GM12878 (cell line): ENCODE data around the gene ARL3. TPM values are rescaled to one million over a fixed set of nuclear protein-coding genes. Genes with fewer than 3 reads are reported as not detected.

Source experiments
- CHD4 ChIP-seq: fragments of 200-600 bp; sonication (generic); IDR thresholded peaks from 2 replicates; pipeline ENCODE4 v1.6.1; 2016; ENCODE audit warnings: mild to moderate bottlenecking
- CUX1 ChIP-seq: IDR thresholded peaks from 2 replicates; pipeline ENCODE4 v1.6.1; 2012; ENCODE audit warnings: improper control_type of control experiment, low read depth, low read length; ENCODE audit not compliant: insufficient replicate concordance
- EZH2 ChIP-seq: IDR thresholded peaks from 2 replicates; pipeline ENCODE4 v1.6.1; 2012; ENCODE audit warnings: low read depth, mild to moderate bottlenecking, control low read depth, inconsistent platforms, low read length, borderline replicate concordance; ENCODE audit not compliant: control insufficient read depth
- GATAD2B ChIP-seq: fragments of 450-650 bp; conservative IDR thresholded peaks from 2 replicates; pipeline ENCODE4 v1.6.1; 2017; ENCODE audit warnings: low read depth, mild to moderate bottlenecking, moderate library complexity
- HDAC6 ChIP-seq: fragments of 200-600 bp; sonication (generic); IDR thresholded peaks from one replicate; pipeline ENCODE4 v1.8.0; 2017; ENCODE audit warnings: antibody characterized with exemption; ENCODE audit not compliant: unreplicated experiment
- IRF3 ChIP-seq: fragments of 450-650 bp; IDR thresholded peaks from 2 replicates; pipeline ENCODE4 v1.6.1; 2014; ENCODE audit warnings: mild to moderate bottlenecking
- MAX ChIP-seq: IDR thresholded peaks from 2 replicates; pipeline ENCODE4 v1.6.1; 2012; ENCODE audit warnings: low read depth, low read length, improper control_type of control experiment
- MEF2A ChIP-seq: IDR thresholded peaks from 2 replicates; pipeline ENCODE4 v1.6.1; 2011; ENCODE audit warnings: low read depth, mild to moderate bottlenecking, low read length, moderate library complexity; ENCODE audit not compliant: insufficient read depth
- MTA2 ChIP-seq: fragments of 450-650 bp; IDR thresholded peaks from 2 replicates; pipeline ENCODE4 v1.6.1; 2016; ENCODE audit warnings: low read depth, mild to moderate bottlenecking, moderate library complexity
- MTA3 ChIP-seq: IDR thresholded peaks from 2 replicates; pipeline ENCODE4 v1.6.1; 2012; ENCODE audit warnings: low read length, inconsistent platforms, borderline replicate concordance
- MYB ChIP-seq: fragments of 150-350 bp; IDR thresholded peaks from 2 replicates; pipeline ENCODE4 v1.6.1; 2014; ENCODE audit warnings: mild to moderate bottlenecking, low read depth, low read length, borderline replicate concordance
- MYC ChIP-seq: IDR thresholded peaks from 2 replicates; pipeline ENCODE4 v1.6.1; 2011; ENCODE audit warnings: mild to moderate bottlenecking, low read length, moderate library complexity, inconsistent platforms; ENCODE audit not compliant: insufficient read depth, insufficient replicate concordance, insufficient read length, severe bottlenecking
- NFIC ChIP-seq: IDR thresholded peaks from 2 replicates; pipeline ENCODE4 v1.6.1; 2012; ENCODE audit warnings: low read depth, mild to moderate bottlenecking, inconsistent platforms, low read length, moderate library complexity
- PML ChIP-seq: IDR thresholded peaks from 2 replicates; pipeline ENCODE4 v1.6.1; 2012; ENCODE audit warnings: low read length, inconsistent platforms
- RAD51 ChIP-seq: fragments of 450-650 bp; IDR thresholded peaks from 2 replicates; pipeline ENCODE4 v1.6.1; 2016; ENCODE audit warnings: moderate library complexity, mild to moderate bottlenecking, inconsistent platforms
- SIX5 ChIP-seq: IDR thresholded peaks from 2 replicates; pipeline ENCODE4 v1.6.1; 2011; ENCODE audit warnings: mild to moderate bottlenecking, low read depth, low read length, moderate library complexity; ENCODE audit not compliant: severe bottlenecking
- SP1 ChIP-seq: IDR thresholded peaks from one replicate; pipeline ENCODE4 v1.6.1; 2011; ENCODE audit warnings: low read depth, low read length
- SREBF1 ChIP-seq: IDR thresholded peaks from 2 replicates; pipeline ENCODE4 v1.6.1; 2012; ENCODE audit warnings: mild to moderate bottlenecking, low read length
- STAT3 ChIP-seq: IDR thresholded peaks from 2 replicates; pipeline ENCODE4 v1.6.1; 2011; ENCODE audit warnings: low read depth, low read length, improper control_type of control experiment
- TBL1XR1 ChIP-seq: IDR thresholded peaks from 2 replicates; pipeline ENCODE4 v1.6.1; 2012; ENCODE audit warnings: low read depth, low read length, improper control_type of control experiment
- TCF3 ChIP-seq: IDR thresholded peaks from 2 replicates; pipeline ENCODE4 v1.6.1; 2012; ENCODE audit warnings: low read depth, mild to moderate bottlenecking, low read length, borderline replicate concordance; ENCODE audit not compliant: insufficient read depth
- USF2 ChIP-seq: IDR thresholded peaks from 2 replicates; pipeline ENCODE4 v1.6.1; 2011; ENCODE audit warnings: low read depth, low read length, improper control_type of control experiment, borderline replicate concordance
- ZSCAN29 ChIP-seq: fragments of 450-650 bp; IDR thresholded peaks from 2 replicates; pipeline ENCODE4 v1.6.1; 2017; ENCODE audit warnings: mild to moderate bottlenecking, moderate library complexity
- polyA plus RNA-seq, 11 experiments: library from polyadenylated mRNA; depleted of rRNA in 4 of 11; unstranded in 6 of 11; stranded (reverse) in 5 of 11; fragments of >200 nt; fragmentation: Nextera tagmentation in 4 of 11; fragmentation: Illumina TruSeq in 1 of 11; extraction: Ambion mirVana in 4 of 11; extraction: Trizol in 1 of 11; gene quantifications; 1 replicate in 1 of 11; 2 replicates in 10 of 11; pipeline versions ENCODE4 v1.2.1 to v1.2.3, GENCODE V29; 2011 to 2016; ENCODE audit warnings: inconsistent platforms in 2 of 11, missing spikeins in 2 of 11, low read depth in 1 of 11
- total RNA-seq, 4 experiments: library from RNA; depleted of rRNA in 3 of 4; stranded (reverse); fragments of >200 nt in 3 of 4; fragmentation: Illumina TruSeq in 1 of 4; extraction: Trizol in 1 of 4; gene quantifications; 2 replicates each; pipeline versions ENCODE4 v1.2.1 to v1.2.3, GENCODE V29; 2013 to 2021

ARL3 gene
- total and polyA plus RNA-seq, 10 of the 15 experiments (the other 5 are each of a cell fraction or from before 2014, with no cell fraction given): 4.9 to 26.1 (median 11.0) TPM

- no peak for TF ChIP-seq USF2
- TF ChIP-seq RAD51: no peak
- no peak for TF ChIP-seq STAT3
- TF ChIP-seq SP1: no peak
- no peak for TF ChIP-seq TBL1XR1
- TF ChIP-seq SREBF1: no peak
- TF ChIP-seq NFIC: no peak
- no peak for TF ChIP-seq CUX1
- no peak; the same call in 1 of the 2 replicates for TF ChIP-seq GATAD2B
- no peak for TF ChIP-seq TCF3
- TF ChIP-seq HDAC6: no peak
- TF ChIP-seq CHD4: no peak
- TF ChIP-seq IRF3: no peak
- no peak for TF ChIP-seq MEF2A
- TF ChIP-seq EZH2: no peak
- TF ChIP-seq MTA2: no peak
- no peak for TF ChIP-seq MYC
- no peak for TF ChIP-seq PML
- TF ChIP-seq SIX5: no peak
- TF ChIP-seq MTA3: no peak
- no peak for TF ChIP-seq MAX
- no peak for TF ChIP-seq ZSCAN29
- TF ChIP-seq MYB: no peak
These were observed 40.2 kb downstream of the ARL3 start (continued) for GRCh38 chr10:102673819-102674511.
